K562 (cell line): ENCODE results near the gene ZNF680. TPM values are rescaled to one million over a fixed set of nuclear protein-coding genes. Genes with fewer than 3 reads are reported as not detected.
"Not testable (repeated sequence)": the region's sequence is repeated elsewhere in the genome, so short reads cannot be mapped to it uniquely, and the experiment has no call there.

Experiments used
- ATAC-seq: fragments of 200-7000 bp; cut with Tn5 transposase; 3 replicates; pipeline ENCODE4 v1.9.1; 2020; ENCODE audit warnings: moderate library complexity
- BruUV-seq: library from RNA; stranded (reverse); fragments of 400-500 nt; replicated peaks from 2 replicates; lab custom pipeline; 2021; lab: Mats Ljungman, UMichigan
- CTCF ChIA-PET: fragments of 300-600 bp; formaldehyde crosslinking; extraction: SDS; loops from one replicate; lab custom pipeline; 2021; ENCODE audit warnings: low intra/inter-chr PET ratio; lab: Yijun Ruan, JAX
- POLR2A ChIA-PET: fragments of 300-600, 350-650 bp; sonication (Branson Sonifier 250); formaldehyde crosslinking; extraction: SDS; loops from one replicate; lab custom pipeline; 2021; ENCODE audit warnings: antibody characterized with exemption, inconsistent platforms; lab: Yijun Ruan, JAX
- DNase-seq, 4 experiments: peaks; one replicate each; pipeline versions ENCODE4 v3.0.0 to v3.0.0-alpha.2; 2011 to 2018; ENCODE audit warnings: low spot score in 3 of 4, mixed read lengths in 3 of 4; ENCODE audit errors: extremely low read depth in 1 of 4
- FAIRE-seq: peaks from 2 replicates; lab custom pipeline; 2011; peaks lifted over from hg19 to GRCh38; lab: Jason Lieb, UNC
- H2AFZ ChIP-seq: 2 replicates; pipeline ENCODE4 v1.6.0; 2011; ENCODE audit warnings: low read depth, low read length, control low read depth, inconsistent platforms
- H3K27ac ChIP-seq: fragments of 200-600 bp; 3 replicates; pipeline ENCODE4 v1.8.0; 2011; ENCODE audit warnings: low read depth, mild to moderate bottlenecking, control low read depth, inconsistent platforms, low read length, moderate library complexity, mixed read lengths; ENCODE audit errors: extremely low read depth
- H3K27me3 ChIP-seq, 2 experiments: fragments of 300-600 bp in 1 of 2; 2 replicates in 1 of 2; 3 replicates in 1 of 2; pipeline versions ENCODE4 v1.6.0 to v1.8.0; 2011; ENCODE audit warnings: inconsistent platforms in 2 of 2, low read length in 2 of 2, mild to moderate bottlenecking in 1 of 2, mixed read lengths in 1 of 2, moderate library complexity in 1 of 2; ENCODE audit not compliant: control insufficient read depth in 2 of 2, insufficient read depth in 2 of 2
- H3K36me3 ChIP-seq: fragments of 300-600 bp; 3 replicates; pipeline ENCODE4 v1.8.0; 2011; ENCODE audit warnings: mild to moderate bottlenecking, low read length, inconsistent platforms; ENCODE audit not compliant: control insufficient read depth, insufficient read depth
- H3K4me1 ChIP-seq, 2 experiments: fragments of 200-600 bp in 1 of 2; replicated peaks in 1 of 2; 2 replicates in 1 of 2; 3 replicates in 1 of 2; pipeline versions ENCODE4 v1.5.1 to v1.8.0; 2011; ENCODE audit warnings: inconsistent platforms in 2 of 2, low read length in 2 of 2, mild to moderate bottlenecking in 1 of 2, mixed read lengths in 1 of 2, moderate library complexity in 1 of 2; ENCODE audit not compliant: control insufficient read depth in 2 of 2, insufficient read depth in 2 of 2
- H3K4me2 ChIP-seq: 2 replicates; pipeline ENCODE4 v1.6.1; 2011; ENCODE audit warnings: low read length, control low read depth, inconsistent platforms, mixed read lengths; ENCODE audit not compliant: insufficient read depth
- H3K4me3 ChIP-seq: fragments of 200-600 bp; sonication (generic), shearing (Covaris generic); 2 replicates; pipeline ENCODE4 v1.5.1; 2016; ENCODE audit warnings: control low read depth, inconsistent platforms
- H3K79me2 ChIP-seq: fragments of 200-600 bp; 3 replicates; pipeline ENCODE4 v1.8.0; 2011; ENCODE audit warnings: low read length, inconsistent platforms; ENCODE audit not compliant: control insufficient read depth, insufficient read depth
- H3K9ac ChIP-seq, 2 experiments: 2 replicates each; pipeline versions ENCODE4 v1.6.0 to v1.6.1; 2011; ENCODE audit warnings: low read depth in 2 of 2, low read length in 2 of 2, control low read depth in 1 of 2, inconsistent platforms in 1 of 2, mild to moderate bottlenecking in 1 of 2, mixed read lengths in 1 of 2; ENCODE audit not compliant: insufficient read depth in 1 of 2
- H3K9me1 ChIP-seq: one replicate; pipeline ENCODE4 v1.6.0; 2011; ENCODE audit warnings: inconsistent platforms, mild to moderate bottlenecking, low read length, moderate library complexity; ENCODE audit not compliant: control insufficient read depth, insufficient read depth
- H3K9me3 ChIP-seq: replicated peaks from 2 replicates; pipeline ENCODE4 v1.5.1; 2011; ENCODE audit warnings: low read depth, low read length, inconsistent platforms; ENCODE audit not compliant: control insufficient read depth, insufficient read depth
- H4K20me1 ChIP-seq: replicated peaks from 2 replicates; pipeline ENCODE4 v1.6.1; 2011; ENCODE audit warnings: low read length, inconsistent platforms, mixed read lengths; ENCODE audit not compliant: control insufficient read depth, insufficient read depth
- SIRT6 ChIP-seq: IDR thresholded peaks from one replicate; pipeline ENCODE4 v1.6.1; 2012; ENCODE audit warnings: low read depth, mild to moderate bottlenecking, control low read depth, inconsistent platforms, low read length, moderate library complexity
- ZNF316 ChIP-seq: fragments of 450-650 bp; IDR thresholded peaks from 2 replicates; pipeline ENCODE4 v1.6.1; 2016
- WGBS: fragments of 100-300 bp; shearing (Covaris generic); methylation state at CpG from one replicate; pipeline ENCODE4 v1.1.6; 2016; ENCODE audit warnings: low coverage, mixed read lengths; ENCODE audit not compliant: insufficient coverage; ENCODE audit errors: missing lambda C conversion rate; 5-methylcytosine and 5-hydroxymethylcytosine counted together
- in situ Hi-C: fragments of 300-500 bp; cut with MboI; formaldehyde crosslinking; loops from 4 replicates; pipeline ENCODE4 v1.15.0; 2018; ENCODE audit warnings: inconsistent platforms, mixed read lengths
- intact Hi-C: fragments of 100-400 bp; cut with micrococcal nuclease; formaldehyde crosslinking; loops from 2 replicates; pipeline ENCODE4 v1.14.2; 2022
- polyA plus RNA-seq, 8 experiments: library from polyadenylated mRNA; depleted of rRNA in 4 of 8; stranded (reverse) in 5 of 8; unstranded in 3 of 8; fragments of >200 nt; fragmentation: Nextera tagmentation in 2 of 8; fragmentation: Illumina TruSeq in 1 of 8; extraction: Ambion mirVana in 2 of 8; extraction: Trizol in 1 of 8; gene quantifications; 2 replicates each; pipeline versions ENCODE4 v1.2.1 to v1.2.3, GENCODE V29; 2011 to 2014; ENCODE audit warnings: inconsistent platforms in 1 of 8, missing spikeins in 1 of 8
- total RNA-seq, 7 experiments: library from RNA; depleted of rRNA in 6 of 7; stranded (reverse); fragments of >200 nt in 6 of 7; fragmentation: Illumina TruSeq in 2 of 7; extraction: Trizol in 2 of 7; gene quantifications; 2 replicates each; pipeline versions ENCODE4 v1.2.1 to v1.2.3, GENCODE V29; 2011 to 2021; ENCODE audit warnings: low replicate concordance in 1 of 7
- TF ChIP-seq, protein P1 (sequence below): fragments of 250-450 bp; sonication (Bioruptor Pico); IDR thresholded peaks from 2 replicates; pipeline ENCODE4 v1.5.0; 2021; ENCODE audit warnings: mild to moderate bottlenecking, borderline replicate concordance

Gene ZNF680
- total and polyA plus RNA-seq, 9 of the 15 experiments (the other 6 are each of a cell fraction or from before 2014, with no cell fraction given), result 7.0 to 25.0 (median 12.0) TPM

DNA sequence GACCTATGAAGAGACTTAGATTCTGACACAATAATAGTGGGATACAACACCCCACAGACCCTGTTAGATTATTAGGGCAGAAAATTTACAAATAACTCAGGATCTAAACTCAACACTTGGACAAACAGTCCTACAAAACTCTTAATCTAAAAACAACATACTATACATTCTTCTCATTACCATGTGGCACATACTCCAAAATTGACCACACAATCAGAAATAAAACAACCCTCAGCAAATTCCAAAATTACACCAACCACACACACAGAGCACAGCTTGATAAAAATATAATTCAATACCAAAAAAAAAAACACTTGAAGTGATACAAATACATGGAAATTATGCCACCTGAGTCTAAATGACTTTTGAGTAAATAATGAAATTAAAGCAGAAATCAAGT is 7.8 kb downstream of the ZNF680 start:
- BruUV-seq, result no TSS peak
- intact Hi-C loops, result no loop called here
- H3K9ac ChIP-seq, result no peak overlapping the region
- H4K20me1 ChIP-seq, result no peaks in the 10 kb centered on the region
- no peaks in the 10 kb centered on the region; a peak in 2 of 5 replicates for H3K4me1 ChIP-seq
- H3K9me1 ChIP-seq, result no peaks in the 10 kb centered on the region
- TF ChIP-seq SIRT6 (no peak), ZNF316 (peak; percentile 33; the same call in 1 of the 2 replicates)
- TF ChIP-seq, protein P1, sequence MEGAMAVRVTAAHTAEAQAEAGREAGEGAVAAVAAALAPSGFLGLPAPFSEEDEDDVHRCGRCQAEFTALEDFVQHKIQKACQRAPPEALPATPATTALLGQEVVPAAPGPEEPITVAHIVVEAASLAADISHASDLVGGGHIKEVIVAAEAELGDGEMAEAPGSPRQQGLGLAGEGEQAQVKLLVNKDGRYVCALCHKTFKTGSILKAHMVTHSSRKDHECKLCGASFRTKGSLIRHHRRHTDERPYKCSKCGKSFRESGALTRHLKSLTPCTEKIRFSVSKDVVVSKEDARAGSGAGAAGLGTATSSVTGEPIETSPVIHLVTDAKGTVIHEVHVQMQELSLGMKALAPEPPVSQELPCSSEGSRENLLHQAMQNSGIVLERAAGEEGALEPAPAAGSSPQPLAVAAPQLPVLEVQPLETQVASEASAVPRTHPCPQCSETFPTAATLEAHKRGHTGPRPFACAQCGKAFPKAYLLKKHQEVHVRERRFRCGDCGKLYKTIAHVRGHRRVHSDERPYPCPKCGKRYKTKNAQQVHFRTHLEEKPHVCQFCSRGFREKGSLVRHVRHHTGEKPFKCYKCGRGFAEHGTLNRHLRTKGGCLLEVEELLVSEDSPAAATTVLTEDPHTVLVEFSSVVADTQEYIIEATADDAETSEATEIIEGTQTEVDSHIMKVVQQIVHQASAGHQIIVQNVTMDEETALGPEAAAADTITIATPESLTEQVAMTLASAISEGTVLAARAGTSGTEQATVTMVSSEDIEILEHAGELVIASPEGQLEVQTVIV (CRISPR knock-in tag), result no peak
- H3K27me3 ChIP-seq, result no peaks in the 10 kb centered on the region
- in situ Hi-C loops, result no loop called here
- H3K27ac ChIP-seq, result no peak overlapping the region
- DNase-seq (no peak), ATAC-seq (no peak), FAIRE-seq (no peak)
- no peaks in the 10 kb centered on the region; the same call in 1 of the 2 replicates for H3K9me3 ChIP-seq
- H3K4me3 ChIP-seq, result no peak overlapping the region
- H3K4me2 ChIP-seq, result no peak overlapping the region
- POLR2A ChIA-PET, result no interaction called here
- H3K36me3 ChIP-seq, result no peaks in the 10 kb centered on the region; the same call in 2 of the 3 replicates
- H2AFZ ChIP-seq, result no peak overlapping the region
- CTCF ChIA-PET, result no interaction called here
- H3K79me2 ChIP-seq, result peaks cover 74% of the 10 kb centered on the region

DNA sequence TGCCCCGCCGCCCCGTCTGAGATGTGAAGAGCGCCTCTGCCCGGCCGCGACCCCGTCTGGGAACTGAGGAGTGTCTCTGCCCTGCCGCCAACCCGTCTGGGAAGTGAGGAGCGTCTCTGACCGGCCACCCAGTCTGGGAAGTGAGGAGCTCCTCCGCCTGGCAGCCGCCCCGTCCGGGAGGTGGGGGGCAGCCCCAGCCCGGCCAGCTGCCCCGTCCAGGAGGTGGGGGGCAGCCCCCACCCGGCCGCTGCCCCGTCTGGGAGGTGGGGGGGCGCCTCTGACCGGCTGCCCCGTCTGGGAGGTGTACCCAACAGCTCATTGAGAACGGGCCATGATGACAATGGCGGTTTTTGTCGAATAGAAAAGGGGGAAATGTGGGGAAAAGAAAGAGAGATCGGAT is 8.7 kb downstream of the ZNF680 start:
- peaks cover 68% of the 10 kb centered on the region for H3K79me2 ChIP-seq
- POLR2A ChIA-PET, H3K9me3 ChIP-seq, H3K27ac ChIP-seq, CTCF ChIA-PET, FAIRE-seq, H3K36me3 ChIP-seq, H4K20me1 ChIP-seq, H3K4me2 ChIP-seq, H3K4me3 ChIP-seq, BruUV-seq, ATAC-seq, H2AFZ ChIP-seq, H3K9ac ChIP-seq, H3K27me3 ChIP-seq, H3K4me1 ChIP-seq, in situ Hi-C loops, H3K9me1 ChIP-seq, DNase-seq, intact Hi-C loops: not testable (repeated sequence)
- 50% methylated on average over 18 of the region's 28 CpGs for WGBS
